ENCODE data around the gene TMEM125. TPM values are rescaled to one million over a fixed set of nuclear protein-coding genes. Genes with fewer than 3 reads are reported as not detected.

The TMEM125 gene
- total RNA-seq, 1 experiment from 2014 or later = 21.5 TPM

GRCh38 chr1:43302721-43303470, 33.1 kb downstream of the TMEM125 start:
- peaks cover 17% of the 10 kb centered on the region for H3K4me1 Mint-ChIP-seq
- H3K27me3 Mint-ChIP-seq (ENCODE audit: low read depth) = no peaks in the 10 kb centered on the region
- CTCF ChIA-PET = interaction anchor here (0.7 to 1.0 kb wide), 3 partner anchors 17 to 111 kb away, joined by 3 read pairs; partner anchors contain the start of genes C1orf210 and CDC20
- no peak overlapping the region for H3K4me3 Mint-ChIP-seq
- POLR2A ChIA-PET = no interaction called here
- H3K27ac Mint-ChIP-seq = no peak overlapping the region
- H3K9me3 Mint-ChIP-seq = no peaks in the 10 kb centered on the region
- no peaks in the 10 kb centered on the region for H3K36me3 Mint-ChIP-seq
- no peak for DNase-seq (ENCODE audit: low spot score)
- no peak for ATAC-seq
- no peak for TF ChIP-seq HMGXB4 (CRISPR knock-in tag; IDR thresholded peaks at IDR 0.05)
- TF ChIP-seq ATF6 (CRISPR knock-in tag; IDR thresholded peaks at IDR 0.05) = no peak
- TF ChIP-seq ATF3 (CRISPR knock-in tag; conservative IDR thresholded peaks at IDR 0.05) = no peak
- TF ChIP-seq ELF4 (CRISPR knock-in tag; IDR thresholded peaks at IDR 0.05; ENCODE audit: low read depth) = no peak
- no peak for TF ChIP-seq RELA (CRISPR knock-in tag; IDR thresholded peaks at IDR 0.05; ENCODE audit: borderline replicate concordance)

GRCh38 chr1:43303471-43304313, 33.9 kb downstream of the TMEM125 start:
- no peaks in the 10 kb centered on the region for H3K36me3 Mint-ChIP-seq
- CTCF ChIA-PET = interaction anchor here (0.7 to 1.0 kb wide), 3 partner anchors 18 to 110 kb away, joined by 3 read pairs; partner anchors contain the start of genes C1orf210 and CDC20
- DNase-seq (ENCODE audit: low spot score) (no peak), ATAC-seq (no peak)
- no peaks in the 10 kb centered on the region for H3K9me3 Mint-ChIP-seq
- no peak overlapping the region for H3K4me3 Mint-ChIP-seq
- POLR2A ChIA-PET = no interaction called here
- no peaks in the 10 kb centered on the region; the same call in 1 of the 2 replicates for H3K27me3 Mint-ChIP-seq (ENCODE audit: low read depth)
- no peak overlapping the region for H3K27ac Mint-ChIP-seq
- H3K4me1 Mint-ChIP-seq = peaks cover 13% of the 10 kb centered on the region
- TF ChIP-seq ZMAT4 (CRISPR knock-in tag; IDR thresholded peaks at IDR 0.05) (no peak), ATF2 (CRISPR knock-in tag; IDR thresholded peaks at IDR 0.05; ENCODE audit: borderline replicate concordance, low read depth) (no peak), ZNF121 (CRISPR knock-in tag; IDR thresholded peaks at IDR 0.05) (peak; percentile 73), E2F4 (CRISPR knock-in tag; IDR thresholded peaks at IDR 0.05; ENCODE audit: borderline replicate concordance, low read depth) (no peak), ZNF219 (CRISPR knock-in tag; IDR thresholded peaks at IDR 0.05; ENCODE audit: borderline replicate concordance) (no peak)

- ATAC-seq = no peak
- Mint-ChIP-seq H3K27me3 (ENCODE audit: low read depth) (no peaks in the 10 kb centered on the region; the same call in 1 of the 2 replicates), H3K9me3 (no peaks in the 10 kb centered on the region), H3K27ac (peak overlapping the region; percentile 69; the same call in 1 of the 2 replicates), H3K36me3 (no peaks in the 10 kb centered on the region), H3K4me1 (peaks cover 7% of the 10 kb centered on the region; the same call in 1 of the 2 replicates), H3K4me3 (no peak overlapping the region)
- ChIA-PET POLR2A (no interaction called here), CTCF (no interaction called here)
- TF ChIP-seq MYBL2 (CRISPR knock-in tag; IDR thresholded peaks at IDR 0.05) (no peak), ZNF138 (CRISPR knock-in tag; conservative IDR thresholded peaks at IDR 0.05) (no peak), ZNF121 (CRISPR knock-in tag; IDR thresholded peaks at IDR 0.05) (no peak), ZNF512 (CRISPR knock-in tag; IDR thresholded peaks at IDR 0.05; ENCODE audit: borderline replicate concordance) (no peak)
- DNase-seq (ENCODE audit: low spot score) = no peak
These were observed 34.5 kb downstream of the TMEM125 start for GRCh38 chr1:43304314-43304681.

All from WTC11 (cell line).